GM12873 (cell line): ENCODE data around the gene DEF6.

Source experiments
- TF ChIP-seq, protein P1 (sequence below): IDR thresholded peaks from 2 replicates; pipeline ENCODE4 v1.5.1; 2012; ENCODE audit warnings: low read depth, mild to moderate bottlenecking, moderate library complexity, low read length, control low read depth; ENCODE audit not compliant: insufficient read depth; ENCODE audit errors: missing control alignments

The DEF6 gene

GRCh38 chr6:35370785-35371493, 73.3 kb downstream of the DEF6 start:
- TF ChIP-seq, protein P1, sequence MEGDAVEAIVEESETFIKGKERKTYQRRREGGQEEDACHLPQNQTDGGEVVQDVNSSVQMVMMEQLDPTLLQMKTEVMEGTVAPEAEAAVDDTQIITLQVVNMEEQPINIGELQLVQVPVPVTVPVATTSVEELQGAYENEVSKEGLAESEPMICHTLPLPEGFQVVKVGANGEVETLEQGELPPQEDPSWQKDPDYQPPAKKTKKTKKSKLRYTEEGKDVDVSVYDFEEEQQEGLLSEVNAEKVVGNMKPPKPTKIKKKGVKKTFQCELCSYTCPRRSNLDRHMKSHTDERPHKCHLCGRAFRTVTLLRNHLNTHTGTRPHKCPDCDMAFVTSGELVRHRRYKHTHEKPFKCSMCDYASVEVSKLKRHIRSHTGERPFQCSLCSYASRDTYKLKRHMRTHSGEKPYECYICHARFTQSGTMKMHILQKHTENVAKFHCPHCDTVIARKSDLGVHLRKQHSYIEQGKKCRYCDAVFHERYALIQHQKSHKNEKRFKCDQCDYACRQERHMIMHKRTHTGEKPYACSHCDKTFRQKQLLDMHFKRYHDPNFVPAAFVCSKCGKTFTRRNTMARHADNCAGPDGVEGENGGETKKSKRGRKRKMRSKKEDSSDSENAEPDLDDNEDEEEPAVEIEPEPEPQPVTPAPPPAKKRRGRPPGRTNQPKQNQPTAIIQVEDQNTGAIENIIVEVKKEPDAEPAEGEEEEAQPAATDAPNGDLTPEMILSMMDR: no peak
